ENCODE results near the gene TPH2. TPM values are rescaled to one million over a fixed set of nuclear protein-coding genes. Genes with fewer than 3 reads are reported as not detected.
A peak's percentile ranks its signal among the peaks of the same experiment; 100 is the strongest.

Gene TPH2
- under 1 TPM in 2 of 10 donors, not detected in 8; 0.12 to 0.37 TPM for polyA plus RNA-seq (ENCODE audit: insufficient read length in 10 of 10)
- long read RNA-seq, donor 1 = 0 reads
- long read RNA-seq, donor 2 = 0 reads
- long read RNA-seq, donor 3 = 0 reads
- long read RNA-seq, donor 4 = 0 reads
- long read RNA-seq, donor 5 = 0 reads
- long read RNA-seq, donor 6 = 0 reads
- long read RNA-seq, donor 7 = 0 reads
- long read RNA-seq, donor 8 = 0 reads
- long read RNA-seq, donor 9 = 0 reads

- DNase-seq = peak; percentile 54 to 82 (median 70)
These were observed at the start of gene TPH2 for GRCh38 chr12:71938728-71939385. TSS of gene TPH2 (plus strand) at chr12:71938845. CDS start at chr12:71938987, 142 bp downstream.

GRCh38 chr12:71890475-71890874 is 48.2 kb upstream of the TPH2 start:
- DNase-seq = no peak

GRCh38 chr12:71892059-71892458 is 46.6 kb upstream of the TPH2 start:
- no peak for DNase-seq

- no peak for DNase-seq
These were observed 42.3 kb upstream of the TPH2 start for GRCh38 chr12:71896205-71896882.

- DNase-seq = peak in 1 of 3 donors; percentile 2
These were observed 38.6 kb upstream of the TPH2 start for GRCh38 chr12:71900091-71900490.

GRCh38 chr12:71904629-71905028 is 34.0 kb upstream of the TPH2 start:
- no peak for DNase-seq

DNA sequence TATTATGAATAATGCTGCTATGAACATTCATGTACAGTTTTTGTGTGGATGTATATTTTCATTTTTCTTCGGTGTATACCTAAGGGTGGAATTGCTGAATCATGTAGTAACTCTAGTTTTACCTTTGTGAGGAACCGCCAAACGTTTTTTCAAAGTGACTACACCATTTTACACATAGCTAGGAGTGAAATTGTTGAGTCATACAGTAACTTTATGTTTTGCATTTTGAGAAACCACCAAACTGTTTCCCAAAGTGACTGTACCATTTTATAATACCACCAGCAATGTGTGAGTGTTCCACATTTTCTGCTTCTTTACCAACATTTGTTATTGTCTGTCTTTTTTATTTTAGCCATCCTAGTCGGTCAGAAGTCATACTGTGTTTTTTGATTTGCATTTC is 3.1 kb upstream of the TPH2 start:
- DNase-seq = no peak

- DNase-seq = no peak
These were observed 1.4 kb downstream of the TPH2 start for GRCh38 chr12:71940068-71940467.

- no peak for DNase-seq
These were observed 2.5 kb downstream of the TPH2 start for GRCh38 chr12:71941174-71941573.

GRCh38 chr12:71942259-71942658 is 3.6 kb downstream of the TPH2 start:
- DNase-seq = no peak

- peak in 1 of 3 donors; percentile 14 for DNase-seq
These were observed 4.1 kb downstream of the TPH2 start for GRCh38 chr12:71942703-71943102.

DNA sequence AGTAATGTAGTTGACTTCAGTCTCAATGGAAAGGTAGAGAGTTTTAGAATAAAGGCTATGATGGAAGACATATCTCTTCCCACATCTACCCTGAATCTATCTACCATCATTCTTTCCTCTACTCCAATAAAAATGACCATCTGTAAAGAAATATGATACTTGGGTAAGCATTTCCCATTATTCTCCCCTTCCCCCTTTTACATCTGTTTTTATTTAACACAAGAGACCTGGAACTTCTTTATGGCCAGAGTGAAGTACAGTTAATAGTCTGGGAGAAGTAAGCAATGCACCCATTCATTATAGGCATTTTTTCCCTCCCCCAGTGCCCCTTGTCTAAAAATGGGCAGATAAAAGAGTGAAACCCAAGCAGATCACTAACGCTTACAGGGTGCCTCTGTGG is 6.5 kb downstream of the TPH2 start:
- DNase-seq = no peak

- DNase-seq = no peak
These were observed 7.2 kb downstream of the TPH2 start for GRCh38 chr12:71945883-71946282.

GRCh38 chr12:71947645-71948105 is 9.0 kb downstream of the TPH2 start:
- DNase-seq = peak; percentile 13 to 58 (median 28)

- DNase-seq = no peak
These were observed 9.7 kb downstream of the TPH2 start for GRCh38 chr12:71948390-71948789.

GRCh38 chr12:71949646-71950045 is 11.0 kb downstream of the TPH2 start:
- DNase-seq = no peak

GRCh38 chr12:71950404-71950803 is 11.8 kb downstream of the TPH2 start:
- DNase-seq = no peak

DNA sequence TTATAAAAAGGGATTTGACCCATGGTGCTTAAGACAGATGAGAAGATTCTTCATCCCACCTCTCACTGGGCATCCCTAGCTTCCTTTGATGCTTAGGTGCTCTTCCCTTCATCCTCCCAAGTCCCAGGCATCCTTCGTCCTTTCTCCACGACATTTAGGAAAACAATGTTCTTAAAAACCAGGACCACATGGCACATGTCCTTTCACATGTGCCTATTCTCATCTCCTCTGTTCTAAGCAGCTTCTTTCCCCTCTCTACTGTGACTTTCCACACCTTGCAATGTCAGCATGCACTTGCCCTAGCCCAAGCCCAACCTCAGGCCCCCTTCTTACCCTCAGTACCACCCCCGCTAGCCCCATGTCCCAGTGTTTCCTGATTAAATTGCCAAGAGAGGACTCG is 12.2 kb downstream of the TPH2 start:
- no peak for DNase-seq

GRCh38 chr12:71954083-71954778 is 15.6 kb downstream of the TPH2 start:
- DNase-seq = no peak

GRCh38 chr12:71954861-71955260 is 16.2 kb downstream of the TPH2 start:
- no peak for DNase-seq

GRCh38 chr12:71955970-71956369 is 17.3 kb downstream of the TPH2 start:
- DNase-seq = no peak

GRCh38 chr12:71958056-71958455 is 19.4 kb downstream of the TPH2 start:
- DNase-seq = no peak

Measured in muscle of back (tissue), 13 donors.